ENCODE data around the gene MBOAT2. TPM values are rescaled to one million over a fixed set of nuclear protein-coding genes. Genes with fewer than 3 reads are reported as not detected.

Gene MBOAT2
- total RNA-seq, 1 experiment from 2014 or later, result 16.8 TPM

DNA sequence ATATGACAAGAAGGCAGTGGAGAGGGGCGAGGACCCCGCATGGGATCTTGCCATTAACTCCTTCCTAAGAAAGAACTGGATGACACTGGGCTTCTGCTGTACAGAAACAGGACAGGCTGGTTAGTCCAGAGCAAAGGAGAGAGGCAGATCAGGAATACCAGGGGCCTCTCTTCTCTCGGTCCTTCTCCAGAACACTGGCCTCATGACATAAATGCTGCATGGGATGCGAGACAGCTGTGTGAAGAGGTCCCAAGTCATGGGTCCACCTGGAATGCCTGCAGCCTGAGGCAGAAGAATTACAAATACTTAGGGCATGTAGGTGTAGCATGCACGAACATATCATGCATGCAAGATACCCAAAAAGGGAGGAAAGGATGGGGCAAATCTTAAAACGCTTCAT lies 9.1 kb downstream of the MBOAT2 start:
- Histone ChIP-seq H3K27me3 (ENCODE audit: insufficient read depth, low read length) (no peaks in the 10 kb centered on the region), H3K9me2 (ENCODE audit: insufficient read depth) (no peaks in the 10 kb centered on the region), H2AFZ (ENCODE audit: low read depth, low read length, poor library complexity, severe bottlenecking) (no peak overlapping the region), H4K20me1 (ENCODE audit: insufficient read depth) (peaks cover 3% of the 10 kb centered on the region; the same call in 1 of the 2 replicates), H3K4me1 (ENCODE audit: control insufficient read depth in 1 of 2, insufficient read depth in 2 of 2, low read length in 2 of 2) (peaks cover 0 to under 1% of the 10 kb centered on the region in 2 experiments; a peak in 1 of 4 replicates), H3K9me3 (ENCODE audit: control insufficient read depth in 1 of 2, insufficient read depth in 1 of 2, low read depth in 1 of 2, low read length in 2 of 2) (no peaks in the 10 kb centered on the region), H3K79me2 (ENCODE audit: insufficient read depth, low read length) (peaks cover 26% of the 10 kb centered on the region), H3K36me3 (ENCODE audit: control insufficient read depth in 1 of 2, insufficient read depth in 2 of 2, low read length in 2 of 2) (no peaks in the 10 kb centered on the region), H3K4me3 (replicated peaks in 1 of 2; ENCODE audit: low read depth in 1 of 2, low read length in 2 of 2) (no peak overlapping the region), H3K4me2 (ENCODE audit: low read length) (no peak overlapping the region), H3K27ac (ENCODE audit: low read depth, low read length) (no peak overlapping the region), H3K9ac (ENCODE audit: low read length) (no peak overlapping the region)
- no TSS peak for BruUV-seq (replicated peaks)
- ATAC-seq (no peak), DNase-seq (ENCODE audit: low read depth, low spot score) (no peak)
- intact Hi-C loops (cut with micrococcal nuclease), result no loop called here
- CTCF ChIA-PET, result no interaction called here
- TF ChIP-seq SIN3A (IDR thresholded peaks at IDR 0.05; ENCODE audit: low read depth) (no peak), ELF1 (IDR thresholded peaks at IDR 0.05; ENCODE audit: borderline replicate concordance, low read depth) (no peak), FOSL1 (IDR thresholded peaks at IDR 0.05; ENCODE audit: low read depth) (no peak), CEBPB (IDR thresholded peaks at IDR 0.05; ENCODE audit: low read depth) (no peak), YY1 (IDR thresholded peaks at IDR 0.05; ENCODE audit: extremely low read depth, insufficient replicate concordance, low read depth, low read length) (no peak), SP1 (IDR thresholded peaks at IDR 0.05; ENCODE audit: low read depth) (no peak), ZFX (IDR thresholded peaks at IDR 0.05) (no peak), EZH2phosphoT487 (IDR thresholded peaks at IDR 0.05; ENCODE audit: borderline replicate concordance) (no peak), ZNF274 (IDR thresholded peaks at IDR 0.05; ENCODE audit: low read depth, low read length) (no peak), SRF (IDR thresholded peaks at IDR 0.05; ENCODE audit: low read depth) (no peak)
- TF ChIP-seq, protein P1, sequence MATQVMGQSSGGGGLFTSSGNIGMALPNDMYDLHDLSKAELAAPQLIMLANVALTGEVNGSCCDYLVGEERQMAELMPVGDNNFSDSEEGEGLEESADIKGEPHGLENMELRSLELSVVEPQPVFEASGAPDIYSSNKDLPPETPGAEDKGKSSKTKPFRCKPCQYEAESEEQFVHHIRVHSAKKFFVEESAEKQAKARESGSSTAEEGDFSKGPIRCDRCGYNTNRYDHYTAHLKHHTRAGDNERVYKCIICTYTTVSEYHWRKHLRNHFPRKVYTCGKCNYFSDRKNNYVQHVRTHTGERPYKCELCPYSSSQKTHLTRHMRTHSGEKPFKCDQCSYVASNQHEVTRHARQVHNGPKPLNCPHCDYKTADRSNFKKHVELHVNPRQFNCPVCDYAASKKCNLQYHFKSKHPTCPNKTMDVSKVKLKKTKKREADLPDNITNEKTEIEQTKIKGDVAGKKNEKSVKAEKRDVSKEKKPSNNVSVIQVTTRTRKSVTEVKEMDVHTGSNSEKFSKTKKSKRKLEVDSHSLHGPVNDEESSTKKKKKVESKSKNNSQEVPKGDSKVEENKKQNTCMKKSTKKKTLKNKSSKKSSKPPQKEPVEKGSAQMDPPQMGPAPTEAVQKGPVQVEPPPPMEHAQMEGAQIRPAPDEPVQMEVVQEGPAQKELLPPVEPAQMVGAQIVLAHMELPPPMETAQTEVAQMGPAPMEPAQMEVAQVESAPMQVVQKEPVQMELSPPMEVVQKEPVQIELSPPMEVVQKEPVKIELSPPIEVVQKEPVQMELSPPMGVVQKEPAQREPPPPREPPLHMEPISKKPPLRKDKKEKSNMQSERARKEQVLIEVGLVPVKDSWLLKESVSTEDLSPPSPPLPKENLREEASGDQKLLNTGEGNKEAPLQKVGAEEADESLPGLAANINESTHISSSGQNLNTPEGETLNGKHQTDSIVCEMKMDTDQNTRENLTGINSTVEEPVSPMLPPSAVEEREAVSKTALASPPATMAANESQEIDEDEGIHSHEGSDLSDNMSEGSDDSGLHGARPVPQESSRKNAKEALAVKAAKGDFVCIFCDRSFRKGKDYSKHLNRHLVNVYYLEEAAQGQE (IDR thresholded peaks at IDR 0.05; ENCODE audit: low read depth), result no peak
- TF ChIP-seq, protein P2, sequence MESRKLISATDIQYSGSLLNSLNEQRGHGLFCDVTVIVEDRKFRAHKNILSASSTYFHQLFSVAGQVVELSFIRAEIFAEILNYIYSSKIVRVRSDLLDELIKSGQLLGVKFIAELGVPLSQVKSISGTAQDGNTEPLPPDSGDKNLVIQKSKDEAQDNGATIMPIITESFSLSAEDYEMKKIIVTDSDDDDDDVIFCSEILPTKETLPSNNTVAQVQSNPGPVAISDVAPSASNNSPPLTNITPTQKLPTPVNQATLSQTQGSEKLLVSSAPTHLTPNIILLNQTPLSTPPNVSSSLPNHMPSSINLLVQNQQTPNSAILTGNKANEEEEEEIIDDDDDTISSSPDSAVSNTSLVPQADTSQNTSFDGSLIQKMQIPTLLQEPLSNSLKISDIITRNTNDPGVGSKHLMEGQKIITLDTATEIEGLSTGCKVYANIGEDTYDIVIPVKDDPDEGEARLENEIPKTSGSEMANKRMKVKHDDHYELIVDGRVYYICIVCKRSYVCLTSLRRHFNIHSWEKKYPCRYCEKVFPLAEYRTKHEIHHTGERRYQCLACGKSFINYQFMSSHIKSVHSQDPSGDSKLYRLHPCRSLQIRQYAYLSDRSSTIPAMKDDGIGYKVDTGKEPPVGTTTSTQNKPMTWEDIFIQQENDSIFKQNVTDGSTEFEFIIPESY (IDR thresholded peaks at IDR 0.05; ENCODE audit: extremely low read depth, insufficient replicate concordance, low read length), result no peak
- TF ChIP-seq, protein P3, sequence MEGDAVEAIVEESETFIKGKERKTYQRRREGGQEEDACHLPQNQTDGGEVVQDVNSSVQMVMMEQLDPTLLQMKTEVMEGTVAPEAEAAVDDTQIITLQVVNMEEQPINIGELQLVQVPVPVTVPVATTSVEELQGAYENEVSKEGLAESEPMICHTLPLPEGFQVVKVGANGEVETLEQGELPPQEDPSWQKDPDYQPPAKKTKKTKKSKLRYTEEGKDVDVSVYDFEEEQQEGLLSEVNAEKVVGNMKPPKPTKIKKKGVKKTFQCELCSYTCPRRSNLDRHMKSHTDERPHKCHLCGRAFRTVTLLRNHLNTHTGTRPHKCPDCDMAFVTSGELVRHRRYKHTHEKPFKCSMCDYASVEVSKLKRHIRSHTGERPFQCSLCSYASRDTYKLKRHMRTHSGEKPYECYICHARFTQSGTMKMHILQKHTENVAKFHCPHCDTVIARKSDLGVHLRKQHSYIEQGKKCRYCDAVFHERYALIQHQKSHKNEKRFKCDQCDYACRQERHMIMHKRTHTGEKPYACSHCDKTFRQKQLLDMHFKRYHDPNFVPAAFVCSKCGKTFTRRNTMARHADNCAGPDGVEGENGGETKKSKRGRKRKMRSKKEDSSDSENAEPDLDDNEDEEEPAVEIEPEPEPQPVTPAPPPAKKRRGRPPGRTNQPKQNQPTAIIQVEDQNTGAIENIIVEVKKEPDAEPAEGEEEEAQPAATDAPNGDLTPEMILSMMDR (IDR thresholded peaks at IDR 0.05 in 2 of 3, conservative IDR thresholded peaks at IDR 0.05 in 1 of 3; ENCODE audit: borderline replicate concordance in 1 of 3, insufficient read depth in 1 of 3, low read depth in 2 of 3, low read length in 2 of 3), result no peak
- RAD21 ChIA-PET (ENCODE audit: low non-redundant PET in 1 of 2, low total read pairs in 2 of 2, uncharacterized antibody in 2 of 2, unreplicated experiment in 2 of 2), result no interaction called here
- POLR2A ChIA-PET, result no interaction called here

Measured in HCT116 (cell line).